ENCODE data around the gene PTPRK.

PTPRK gene

GRCh38 chr6:128057541-128057940 is 462.9 kb downstream of the PTPRK start:
- no peak for DNase-seq

- DNase-seq = no peak
Measured at GRCh38 chr6:128053109-128053508, 467.3 kb downstream of the PTPRK start.

GRCh38 chr6:128047989-128048388 is 472.4 kb downstream of the PTPRK start:
- DNase-seq = no peak

GRCh38 chr6:128046033-128046432 is 474.4 kb downstream of the PTPRK start:
- no peak for DNase-seq

- DNase-seq = no peak
Measured at GRCh38 chr6:128039543-128039942, 480.9 kb downstream of the PTPRK start.

GRCh38 chr6:128036808-128037570 is 483.4 kb downstream of the PTPRK start:
- no peak for DNase-seq

GRCh38 chr6:128033156-128033555 is 487.2 kb downstream of the PTPRK start:
- DNase-seq = no peak

- no peak for DNase-seq
Measured at GRCh38 chr6:128032042-128032441, 488.4 kb downstream of the PTPRK start.

- no peak for DNase-seq
Measured at GRCh38 chr6:128029826-128030225, 490.6 kb downstream of the PTPRK start.

- DNase-seq = no peak
Measured at GRCh38 chr6:128028183-128028582, 492.2 kb downstream of the PTPRK start.

- DNase-seq = no peak
Measured at GRCh38 chr6:128025478-128025877, 494.9 kb downstream of the PTPRK start.

- no peak for DNase-seq
Measured at GRCh38 chr6:128024969-128025368, 495.4 kb downstream of the PTPRK start.

GRCh38 chr6:128024046-128024445 is 496.4 kb downstream of the PTPRK start:
- no peak for DNase-seq

- DNase-seq = no peak
Measured at GRCh38 chr6:128018821-128019220, 501.6 kb downstream of the PTPRK start.

GRCh38 chr6:128017288-128017687 is 503.1 kb downstream of the PTPRK start:
- no peak for DNase-seq

- no peak for DNase-seq
Measured at GRCh38 chr6:128007658-128008057, 512.7 kb downstream of the PTPRK start.

GRCh38 chr6:128005009-128005408 is 515.4 kb downstream of the PTPRK start:
- no peak for DNase-seq

- no peak for DNase-seq
Measured at GRCh38 chr6:128000363-128000762, 520.0 kb downstream of the PTPRK start.

- no peak for DNase-seq
Measured at GRCh38 chr6:127998985-127999384, 521.4 kb downstream of the PTPRK start.

- no peak for DNase-seq
Measured at GRCh38 chr6:127997496-127998164, 522.8 kb downstream of the PTPRK start.

- no peak for DNase-seq
Measured at GRCh38 chr6:127996925-127997324, 523.5 kb downstream of the PTPRK start.

GRCh38 chr6:127992144-127992543 is 528.3 kb downstream of the PTPRK start:
- no peak for DNase-seq

GRCh38 chr6:127990074-127990473 is 530.3 kb downstream of the PTPRK start:
- no peak for DNase-seq

- no peak for DNase-seq
Measured at GRCh38 chr6:127980996-127981395, 539.4 kb downstream of the PTPRK start.

- peak; percentile 20 for DNase-seq
Measured at GRCh38 chr6:127978185-127978584, 542.2 kb downstream of the PTPRK start.
